ENCODE results near the gene VMP1. TPM values are rescaled to one million over a fixed set of nuclear protein-coding genes. Genes with fewer than 3 reads are reported as not detected.

VMP1 gene
- total RNA-seq, 1 experiment from 2014 or later = 277 TPM

- H3K27me3 ChIP-seq (replicated peaks; ENCODE audit: control insufficient read depth, insufficient read depth, low read length) = no peaks in the 10 kb centered on the region
- peaks cover 39% of the 10 kb centered on the region for H3K4me1 ChIP-seq
- intact Hi-C loops (cut with micrococcal nuclease; ENCODE audit: unreplicated experiment) = loop anchor here (5.0 kb wide), 1 partner anchor 285 kb away; no protein-coding TSS in a partner anchor
- no TSS peak for BruUV-seq (replicated peaks)
- no peaks in the 10 kb centered on the region for H3K36me3 ChIP-seq (ENCODE audit: control insufficient read depth, insufficient read depth, low read length)
- TF ChIP-seq CTCF (IDR thresholded peaks at IDR 0.05; ENCODE audit: insufficient read depth in 1 of 2, low read depth in 1 of 2, low read length in 1 of 2, severe bottlenecking in 1 of 2, unreplicated experiment in 1 of 2) = no peak
- H3K9me3 ChIP-seq = no peaks in the 10 kb centered on the region
- peaks cover 35% of the 10 kb centered on the region for H3K4me1 Mint-ChIP-seq (ENCODE audit: low read depth, unreplicated experiment)
- no peaks in the 10 kb centered on the region for H3K27me3 Mint-ChIP-seq (ENCODE audit: insufficient read depth, unreplicated experiment)
- H3K4me3 ChIP-seq (ENCODE audit: low read depth, low read length) = no peak overlapping the region
- H3K4me3 Mint-ChIP-seq (ENCODE audit: unreplicated experiment) = no peak overlapping the region
- peaks cover 43% of the 10 kb centered on the region for H3K36me3 Mint-ChIP-seq (ENCODE audit: insufficient read depth, unreplicated experiment)
- DNase-seq = no peak
- ChIA-PET CTCF (interaction anchor here (0.5 to 3.8 kb wide), 6 partner anchors 81 to 181 kb away, joined by 3 to 23 read pairs (median 5); no protein-coding TSS in a partner anchor), POLR2A (interaction anchor here (0.6 to 0.9 kb wide), 3 partner anchors 45 to 107 kb away, joined by 3 to 11 read pairs (median 3); partner anchors contain the start of genes PTRH2 and VMP1)
- no peak overlapping the region for H3K27ac Mint-ChIP-seq (ENCODE audit: unreplicated experiment)
- H3K9me3 Mint-ChIP-seq (ENCODE audit: unreplicated experiment) = no peaks in the 10 kb centered on the region
These were observed 44.5 kb downstream of the VMP1 start for GRCh38 chr17:59751955-59752413.

GRCh38 chr17:59752446-59752845 lies 45.0 kb downstream of the VMP1 start:
- H3K4me3 Mint-ChIP-seq (ENCODE audit: unreplicated experiment) = no peak overlapping the region
- TF ChIP-seq CTCF (IDR thresholded peaks at IDR 0.05; ENCODE audit: insufficient read depth in 1 of 2, low read depth in 1 of 2, low read length in 1 of 2, severe bottlenecking in 1 of 2, unreplicated experiment in 1 of 2) = no peak
- Histone ChIP-seq H3K4me3 (ENCODE audit: low read depth, low read length) (no peak overlapping the region), H3K4me1 (peaks cover 43% of the 10 kb centered on the region), H3K9me3 (no peaks in the 10 kb centered on the region), H3K36me3 (ENCODE audit: control insufficient read depth, insufficient read depth, low read length) (no peaks in the 10 kb centered on the region), H3K27me3 (replicated peaks; ENCODE audit: control insufficient read depth, insufficient read depth, low read length) (no peaks in the 10 kb centered on the region)
- H3K36me3 Mint-ChIP-seq (ENCODE audit: insufficient read depth, unreplicated experiment) = peaks cover 41% of the 10 kb centered on the region
- CTCF ChIA-PET = interaction anchor here (0.8 to 3.8 kb wide), 5 partner anchors 80 to 107 kb away, joined by 3 to 23 read pairs (median 21); no protein-coding TSS in a partner anchor
- no peaks in the 10 kb centered on the region for H3K27me3 Mint-ChIP-seq (ENCODE audit: insufficient read depth, unreplicated experiment)
- no TSS peak for BruUV-seq (replicated peaks)
- peaks cover 36% of the 10 kb centered on the region for H3K4me1 Mint-ChIP-seq (ENCODE audit: low read depth, unreplicated experiment)
- intact Hi-C loops (cut with micrococcal nuclease; ENCODE audit: unreplicated experiment) = loop anchor here (5.0 kb wide), 1 partner anchor 285 kb away; no protein-coding TSS in a partner anchor
- H3K27ac Mint-ChIP-seq (ENCODE audit: unreplicated experiment) = no peak overlapping the region
- DNase-seq = no peak
- H3K9me3 Mint-ChIP-seq (ENCODE audit: unreplicated experiment) = no peaks in the 10 kb centered on the region
- POLR2A ChIA-PET = interaction anchor here (0.6 kb wide), 2 partner anchors 106 to 236 kb away, joined by 3 to 7 read pairs; no protein-coding TSS in a partner anchor

- H3K9me3 ChIP-seq = no peaks in the 10 kb centered on the region
- TF ChIP-seq CTCF (IDR thresholded peaks at IDR 0.05; ENCODE audit: insufficient read depth in 1 of 2, low read depth in 1 of 2, low read length in 1 of 2, severe bottlenecking in 1 of 2, unreplicated experiment in 1 of 2) = no peak
- no peaks in the 10 kb centered on the region for H3K9me3 Mint-ChIP-seq (ENCODE audit: unreplicated experiment)
- peaks cover 41% of the 10 kb centered on the region for H3K4me1 Mint-ChIP-seq (ENCODE audit: low read depth, unreplicated experiment)
- H3K36me3 ChIP-seq (ENCODE audit: control insufficient read depth, insufficient read depth, low read length) = peaks cover 1% of the 10 kb centered on the region; the same call in 1 of the 2 replicates
- H3K27ac Mint-ChIP-seq (ENCODE audit: unreplicated experiment) = no peak overlapping the region
- H3K4me1 ChIP-seq = peaks cover 45% of the 10 kb centered on the region
- CTCF ChIA-PET = interaction anchor here (0.8 to 3.8 kb wide), 6 partner anchors 31 to 106 kb away, joined by 3 to 23 read pairs (median 14); no protein-coding TSS in a partner anchor
- no peak overlapping the region for H3K4me3 Mint-ChIP-seq (ENCODE audit: unreplicated experiment)
- no TSS peak for BruUV-seq (replicated peaks)
- H3K36me3 Mint-ChIP-seq (ENCODE audit: insufficient read depth, unreplicated experiment) = peaks cover 43% of the 10 kb centered on the region
- no peak for DNase-seq
- no peaks in the 10 kb centered on the region for H3K27me3 ChIP-seq (replicated peaks; ENCODE audit: control insufficient read depth, insufficient read depth, low read length)
- no peak overlapping the region for H3K4me3 ChIP-seq (ENCODE audit: low read depth, low read length)
- no peaks in the 10 kb centered on the region for H3K27me3 Mint-ChIP-seq (ENCODE audit: insufficient read depth, unreplicated experiment)
- POLR2A ChIA-PET = interaction anchor here (0.6 to 1.0 kb wide), 2 partner anchors 86 to 235 kb away, joined by 4 to 7 read pairs; no protein-coding TSS in a partner anchor
- intact Hi-C loops (cut with micrococcal nuclease; ENCODE audit: unreplicated experiment) = loop anchor here (1.0 to 5.0 kb wide), 4 partner anchors 84 to 284 kb away; no protein-coding TSS in a partner anchor
These were observed 45.5 kb downstream of the VMP1 start for GRCh38 chr17:59752922-59753321.
